ENCODE data around the gene NDUFAB1.

Gene NDUFAB1

DNA sequence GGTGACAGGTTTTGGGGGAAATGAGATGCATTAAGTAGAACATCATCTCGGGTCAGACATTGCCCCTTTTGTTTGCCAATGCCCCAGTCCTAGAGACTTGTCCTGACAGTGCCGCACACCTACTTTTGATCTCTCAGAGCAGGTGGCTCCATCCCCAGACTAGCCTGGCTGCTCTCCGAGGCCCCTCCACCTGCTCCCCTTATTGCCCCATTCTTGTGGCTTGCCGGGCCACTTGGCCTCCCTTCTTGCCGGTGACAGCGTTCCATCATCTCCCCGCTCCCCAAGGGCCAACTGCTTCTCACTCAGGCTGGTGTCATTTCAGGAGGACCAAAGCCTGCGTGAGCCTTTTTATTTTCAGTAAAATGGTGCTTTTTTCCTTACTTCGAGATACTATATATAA, 23.7 kb downstream of the NDUFAB1 start:
- TF ChIP-seq FOXP2 (optimal IDR thresholded peaks at IDR 0.05; ENCODE audit: borderline replicate concordance, extremely low read depth, extremely low read length, insufficient read depth): no peak
- TF ChIP-seq, protein P1, sequence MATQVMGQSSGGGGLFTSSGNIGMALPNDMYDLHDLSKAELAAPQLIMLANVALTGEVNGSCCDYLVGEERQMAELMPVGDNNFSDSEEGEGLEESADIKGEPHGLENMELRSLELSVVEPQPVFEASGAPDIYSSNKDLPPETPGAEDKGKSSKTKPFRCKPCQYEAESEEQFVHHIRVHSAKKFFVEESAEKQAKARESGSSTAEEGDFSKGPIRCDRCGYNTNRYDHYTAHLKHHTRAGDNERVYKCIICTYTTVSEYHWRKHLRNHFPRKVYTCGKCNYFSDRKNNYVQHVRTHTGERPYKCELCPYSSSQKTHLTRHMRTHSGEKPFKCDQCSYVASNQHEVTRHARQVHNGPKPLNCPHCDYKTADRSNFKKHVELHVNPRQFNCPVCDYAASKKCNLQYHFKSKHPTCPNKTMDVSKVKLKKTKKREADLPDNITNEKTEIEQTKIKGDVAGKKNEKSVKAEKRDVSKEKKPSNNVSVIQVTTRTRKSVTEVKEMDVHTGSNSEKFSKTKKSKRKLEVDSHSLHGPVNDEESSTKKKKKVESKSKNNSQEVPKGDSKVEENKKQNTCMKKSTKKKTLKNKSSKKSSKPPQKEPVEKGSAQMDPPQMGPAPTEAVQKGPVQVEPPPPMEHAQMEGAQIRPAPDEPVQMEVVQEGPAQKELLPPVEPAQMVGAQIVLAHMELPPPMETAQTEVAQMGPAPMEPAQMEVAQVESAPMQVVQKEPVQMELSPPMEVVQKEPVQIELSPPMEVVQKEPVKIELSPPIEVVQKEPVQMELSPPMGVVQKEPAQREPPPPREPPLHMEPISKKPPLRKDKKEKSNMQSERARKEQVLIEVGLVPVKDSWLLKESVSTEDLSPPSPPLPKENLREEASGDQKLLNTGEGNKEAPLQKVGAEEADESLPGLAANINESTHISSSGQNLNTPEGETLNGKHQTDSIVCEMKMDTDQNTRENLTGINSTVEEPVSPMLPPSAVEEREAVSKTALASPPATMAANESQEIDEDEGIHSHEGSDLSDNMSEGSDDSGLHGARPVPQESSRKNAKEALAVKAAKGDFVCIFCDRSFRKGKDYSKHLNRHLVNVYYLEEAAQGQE (IDR thresholded peaks at IDR 0.05; ENCODE audit: insufficient read depth in 1 of 2, low read depth in 2 of 2, low read length in 2 of 2): no peak
- TF ChIP-seq TAF1 (IDR thresholded peaks at IDR 0.05; ENCODE audit: borderline replicate concordance, insufficient read depth, low read length): no peak
- TF ChIP-seq POLR2AphosphoS5 (IDR thresholded peaks at IDR 0.05; ENCODE audit: low read depth, low read length): no peak
- TF ChIP-seq SIN3A (IDR thresholded peaks at IDR 0.05; ENCODE audit: borderline replicate concordance, insufficient read depth, low read length): no peak

DNA sequence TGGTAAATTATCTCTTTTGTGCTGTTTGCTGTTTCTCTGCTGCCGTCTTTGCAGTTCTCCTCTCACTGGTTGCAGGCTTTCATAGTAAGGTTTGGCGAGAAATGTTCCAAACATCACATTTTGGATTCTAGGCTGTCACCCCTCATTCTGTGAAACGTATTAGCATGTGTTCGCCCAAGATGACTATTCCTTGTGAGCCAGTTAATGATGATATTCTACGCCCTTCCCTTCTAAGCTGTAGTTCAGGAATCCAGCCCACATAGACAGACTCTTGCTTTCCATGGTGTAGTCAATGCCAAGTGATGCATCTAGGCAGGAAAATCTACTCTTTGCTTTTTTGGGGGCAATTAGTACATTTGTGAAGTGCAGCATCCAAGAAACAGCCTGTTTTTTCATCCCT, 24.2 kb downstream of the NDUFAB1 start:
- TF ChIP-seq POLR2AphosphoS5 (IDR thresholded peaks at IDR 0.05; ENCODE audit: low read depth, low read length) (no peak), SIN3A (IDR thresholded peaks at IDR 0.05; ENCODE audit: borderline replicate concordance, insufficient read depth, low read length) (no peak), FOXP2 (optimal IDR thresholded peaks at IDR 0.05; ENCODE audit: borderline replicate concordance, extremely low read depth, extremely low read length, insufficient read depth) (no peak), TAF1 (IDR thresholded peaks at IDR 0.05; ENCODE audit: borderline replicate concordance, insufficient read depth, low read length) (no peak)
- TF ChIP-seq, protein P1 (IDR thresholded peaks at IDR 0.05; ENCODE audit: insufficient read depth in 1 of 2, low read depth in 2 of 2, low read length in 2 of 2): no peak

DNA sequence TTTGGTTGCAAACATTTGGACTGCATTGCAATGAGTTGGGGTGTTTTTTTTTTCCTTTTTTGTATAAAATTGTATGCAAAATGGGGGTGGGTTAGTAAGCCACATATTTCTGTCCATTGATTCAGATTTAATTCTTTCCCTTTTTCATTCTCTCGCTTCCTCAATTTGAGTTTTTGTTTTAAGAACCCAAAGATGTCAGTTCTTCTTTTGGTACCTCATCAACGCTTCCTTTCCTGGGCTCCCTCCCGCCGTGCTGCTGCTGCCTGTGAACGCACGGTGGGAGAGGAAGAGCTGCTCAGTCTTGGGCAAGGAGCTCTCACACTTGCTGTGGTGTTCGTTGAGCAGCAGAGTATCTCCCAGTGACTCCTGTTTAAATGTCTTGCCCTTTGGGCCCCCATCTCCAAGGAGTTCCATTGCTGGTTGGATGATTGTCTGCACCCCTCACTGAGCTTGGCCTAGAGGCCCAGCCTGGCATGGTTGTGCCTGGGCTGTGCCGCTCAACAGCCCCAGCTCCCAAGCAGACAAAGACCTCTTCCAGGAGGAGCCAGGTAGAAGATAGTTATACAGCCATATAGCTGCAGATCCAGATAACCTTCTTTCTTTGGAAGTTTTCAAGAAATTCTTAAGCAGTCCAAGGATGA, 25.0 kb downstream of the NDUFAB1 start:
- TF ChIP-seq FOXP2 (optimal IDR thresholded peaks at IDR 0.05; ENCODE audit: borderline replicate concordance, extremely low read depth, extremely low read length, insufficient read depth) (no peak), TAF1 (IDR thresholded peaks at IDR 0.05; ENCODE audit: borderline replicate concordance, insufficient read depth, low read length) (no peak), POLR2AphosphoS5 (IDR thresholded peaks at IDR 0.05; ENCODE audit: low read depth, low read length) (no peak), SIN3A (IDR thresholded peaks at IDR 0.05; ENCODE audit: borderline replicate concordance, insufficient read depth, low read length) (no peak)
- TF ChIP-seq, protein P1 (IDR thresholded peaks at IDR 0.05; ENCODE audit: insufficient read depth in 1 of 2, low read depth in 2 of 2, low read length in 2 of 2): no peak

DNA sequence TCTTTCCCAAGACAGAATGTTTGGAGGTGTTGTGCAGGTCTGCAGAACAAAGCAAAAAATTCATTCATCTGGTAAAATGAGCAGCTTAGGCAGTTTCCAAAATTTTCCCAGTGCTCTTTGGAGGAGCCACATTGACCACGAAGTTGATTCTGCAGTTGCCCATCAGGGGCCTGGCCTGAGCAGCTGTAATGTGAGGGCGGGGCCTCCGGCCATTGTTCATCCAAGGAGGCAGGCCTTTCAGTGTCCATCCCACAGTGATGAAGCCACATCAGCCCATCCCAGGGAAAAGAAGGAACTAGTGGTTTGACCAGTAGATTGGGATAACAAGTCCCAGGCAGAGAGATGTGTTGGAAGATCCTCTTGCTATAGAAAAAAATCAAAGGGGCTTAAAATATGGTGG, 28.5 kb downstream of the NDUFAB1 start:
- TF ChIP-seq, protein P1 (IDR thresholded peaks at IDR 0.05; ENCODE audit: insufficient read depth in 1 of 2, low read depth in 2 of 2, low read length in 2 of 2): no peak
- no peak for TF ChIP-seq SIN3A (IDR thresholded peaks at IDR 0.05; ENCODE audit: borderline replicate concordance, insufficient read depth, low read length)
- TF ChIP-seq FOXP2 (optimal IDR thresholded peaks at IDR 0.05; ENCODE audit: borderline replicate concordance, extremely low read depth, extremely low read length, insufficient read depth): no peak
- TF ChIP-seq TAF1 (IDR thresholded peaks at IDR 0.05; ENCODE audit: borderline replicate concordance, insufficient read depth, low read length): no peak
- no peak for TF ChIP-seq POLR2AphosphoS5 (IDR thresholded peaks at IDR 0.05; ENCODE audit: low read depth, low read length)
